ENCODE data around the gene ATP11C.
"Not testable (repeated sequence)": the region's sequence is repeated elsewhere in the genome, so short reads cannot be mapped to it uniquely, and the experiment has no call there.

ATP11C gene

DNA sequence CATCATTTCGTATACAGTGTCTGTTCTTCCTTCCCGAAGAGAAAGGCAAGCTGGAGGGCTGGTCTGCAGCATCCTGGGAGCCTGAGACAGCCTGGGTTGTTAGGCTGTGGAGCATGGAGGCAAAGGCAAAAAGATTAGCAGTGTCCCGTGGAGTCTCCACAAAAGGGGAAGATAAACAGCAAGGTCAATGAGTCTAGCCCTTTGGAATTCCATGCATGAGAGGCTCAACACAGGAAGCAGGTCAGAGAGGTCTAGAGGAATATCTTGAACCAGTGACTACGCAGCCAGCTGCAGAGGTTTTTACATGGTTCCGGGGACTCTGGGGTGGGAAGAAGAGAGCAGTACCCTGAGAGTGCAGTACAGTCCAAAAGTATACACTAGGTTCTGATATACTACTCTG, 212.7 kb downstream of the ATP11C start:
- DNase-seq (ENCODE audit: low read depth) = no peak

DNA sequence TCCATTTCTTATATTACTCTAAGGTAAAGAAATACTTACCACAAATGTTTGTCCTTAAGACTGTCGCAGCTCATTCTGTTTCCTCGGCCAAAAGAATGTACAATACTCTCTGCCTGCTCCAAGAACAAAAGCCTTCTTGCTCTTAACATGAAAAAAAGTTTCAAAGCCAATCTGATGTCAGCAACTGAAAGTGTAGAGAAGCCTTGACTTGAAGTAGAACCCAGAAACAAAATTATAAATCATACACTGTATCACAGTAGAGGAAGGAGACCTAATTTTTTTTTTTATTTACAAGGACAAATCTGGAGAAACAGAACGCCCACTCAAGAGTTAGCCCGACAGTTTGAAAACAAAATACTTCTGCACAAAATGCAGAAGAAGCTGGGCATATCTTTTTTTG, 224.8 kb downstream of the ATP11C start, which contains the start of gene MCF2:
MCF2 (minus strand) TSS at position 101 of the 400 bp plus-strand sequence. CDS start 56,423 bp downstream, outside the sequence.
- DNase-seq (ENCODE audit: low read depth) = no peak

DNA sequence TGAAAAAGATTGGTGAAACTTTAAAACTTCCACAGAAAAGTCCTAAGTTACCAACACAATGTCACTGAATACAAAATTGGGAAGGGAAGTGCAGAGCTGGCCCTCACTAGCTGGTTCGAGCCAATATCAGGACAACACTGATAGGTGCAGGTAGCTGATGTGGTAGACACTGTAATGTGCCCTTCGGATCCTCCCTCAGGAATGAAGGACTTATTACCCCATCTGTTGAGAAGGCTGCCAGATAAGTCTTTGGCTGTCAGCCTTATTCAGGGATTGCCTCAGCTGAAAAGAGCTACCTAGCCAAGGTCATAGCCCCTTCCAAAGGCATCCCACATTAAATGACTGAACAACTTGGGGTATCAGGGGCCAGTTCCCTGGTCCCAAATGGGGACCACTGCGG, 230.2 kb downstream of the ATP11C start:
- no peak for DNase-seq (ENCODE audit: low read depth)

GRCh38 chrX:139692908-139693307, 239.9 kb downstream of the ATP11C start:
- DNase-seq (ENCODE audit: low read depth) = no peak

GRCh38 chrX:139692506-139692849, 240.4 kb downstream of the ATP11C start:
- no peak for DNase-seq (ENCODE audit: low read depth)

DNA sequence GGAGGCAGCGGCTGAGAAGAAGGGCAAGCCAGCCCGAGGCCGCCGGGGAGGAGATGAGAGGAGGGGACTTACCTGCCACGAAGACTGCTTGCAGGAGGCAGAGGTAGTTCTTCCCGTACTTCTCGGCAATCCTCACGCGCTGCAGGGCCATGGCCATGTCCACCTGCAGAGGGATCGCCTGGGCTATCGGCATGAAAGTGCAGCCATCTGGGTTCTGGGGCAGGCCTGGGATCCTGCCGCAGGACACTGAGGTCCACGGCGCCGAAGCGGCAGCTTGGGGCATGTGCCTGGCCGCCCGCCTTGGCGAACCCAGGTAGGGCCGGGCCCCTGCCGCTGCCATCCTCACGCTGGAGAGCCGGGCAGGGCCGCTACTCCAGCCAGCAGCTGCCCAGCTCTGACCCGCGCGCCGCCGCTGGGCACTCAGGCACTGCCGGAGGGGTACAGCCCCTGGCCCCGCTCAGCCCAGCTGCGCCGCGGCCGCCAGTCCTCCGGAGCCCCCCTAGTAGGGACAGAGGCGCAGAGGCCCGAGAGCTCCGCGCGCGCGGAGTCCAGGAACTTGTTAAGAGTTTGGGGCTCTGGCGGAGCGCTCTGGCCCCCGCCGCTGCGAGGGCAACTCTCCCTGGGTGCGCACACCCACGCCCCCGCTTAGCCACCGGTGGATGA, 240.9 kb downstream of the ATP11C start:
- DNase-seq (ENCODE audit: low read depth) = no peak

- no peak for DNase-seq (ENCODE audit: low read depth)
These were observed 241.4 kb downstream of the ATP11C start for GRCh38 chrX:139691493-139691842.

DNA sequence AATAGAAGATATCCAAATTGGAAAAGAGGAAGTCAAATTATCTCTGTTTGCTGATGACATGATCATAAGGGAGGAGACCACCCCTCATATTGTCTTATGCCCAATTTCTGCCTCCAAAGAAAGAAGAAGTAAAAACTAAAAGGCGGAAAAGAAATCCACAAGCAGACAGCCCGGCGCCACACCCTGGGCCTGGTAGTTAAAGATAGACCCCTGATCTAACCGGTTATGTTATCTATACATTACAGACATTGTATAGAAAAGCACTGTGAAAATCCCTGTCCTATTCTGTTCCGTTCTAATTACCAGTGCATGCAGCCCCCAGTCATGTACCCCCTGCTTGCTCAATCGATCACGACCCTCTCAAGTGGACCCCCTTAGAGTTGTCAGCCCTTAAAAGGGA, 247.7 kb downstream of the ATP11C start:
- not testable (repeated sequence) for DNase-seq (ENCODE audit: low read depth)

GRCh38 chrX:139680356-139680755, 252.5 kb downstream of the ATP11C start:
- DNase-seq (ENCODE audit: low read depth) = no peak

Data from activated T-helper 9 cell treated with anti-CD3 and anti-CD28 coated beads, Interleukin-2, amount 50 U/mL, for 16 hours (primary cell).